Fibroblast of the aortic adventitia (primary cell): ENCODE results near the gene IGSF22. TPM values are rescaled to one million over a fixed set of nuclear protein-coding genes. Genes with fewer than 3 reads are reported as not detected.

ENCODE experiments used
- DNase-seq: peaks from one replicate; pipeline ENCODE4 v3.0.0-alpha.2; 2010; ENCODE audit warnings: low read depth
- H3K4me3 ChIP-seq: 2 replicates; pipeline ENCODE4 v1.5.1; 2011; ENCODE audit warnings: low read depth, mild to moderate bottlenecking, control low read depth, low read length, moderate library complexity
- total RNA-seq: library from RNA; depleted of rRNA; stranded (reverse); fragments of >200 nt; gene quantifications from 2 replicates; pipeline ENCODE4 v1.2.3, GENCODE V29; 2012; ENCODE audit warnings: low replicate concordance
- TF ChIP-seq, protein P1 (sequence below): IDR thresholded peaks from 2 replicates; pipeline ENCODE4 v1.5.1; 2011; ENCODE audit warnings: mild to moderate bottlenecking, low read length, control low read depth, inconsistent platforms; ENCODE audit not compliant: insufficient read depth

Gene IGSF22
- total RNA-seq, 1 donor: not detected

DNA sequence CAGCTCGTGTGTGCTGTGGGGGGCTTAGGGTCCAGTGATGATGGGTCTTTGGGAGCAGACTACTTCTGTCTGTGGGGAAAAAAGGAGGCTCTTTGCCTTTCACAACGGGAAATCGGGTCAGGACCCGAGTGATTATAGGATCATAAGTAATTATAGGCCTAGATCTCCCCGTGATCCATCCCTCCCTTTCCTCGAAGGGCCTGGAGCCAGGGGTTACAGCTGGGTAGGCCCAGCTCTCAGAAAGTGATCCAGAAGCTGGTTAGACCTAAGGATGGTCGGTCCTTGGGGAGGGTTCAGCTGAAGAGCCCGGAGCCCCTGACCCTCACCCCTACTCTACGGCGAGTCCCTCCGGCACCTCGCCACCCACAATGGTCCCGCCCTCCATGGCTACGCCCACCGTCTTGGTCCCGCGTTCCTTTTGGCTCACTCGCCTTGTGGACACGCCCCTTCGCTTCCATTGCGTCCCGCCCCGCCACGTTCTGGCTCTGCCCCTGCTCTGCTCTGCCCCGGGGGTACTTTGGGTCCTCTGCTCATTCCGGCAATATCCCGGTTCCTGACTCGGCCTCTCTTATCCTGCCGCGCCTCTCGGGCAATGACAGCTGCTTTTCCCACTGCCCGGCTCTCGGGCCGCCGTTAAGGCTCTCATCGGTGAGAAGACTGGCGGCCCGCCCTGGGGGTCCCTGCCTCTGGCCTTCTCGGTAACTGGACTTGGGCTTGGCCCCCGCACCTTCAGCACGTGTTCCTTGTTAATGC lies 5.0 kb downstream of the IGSF22 start:
- TF ChIP-seq, protein P1, sequence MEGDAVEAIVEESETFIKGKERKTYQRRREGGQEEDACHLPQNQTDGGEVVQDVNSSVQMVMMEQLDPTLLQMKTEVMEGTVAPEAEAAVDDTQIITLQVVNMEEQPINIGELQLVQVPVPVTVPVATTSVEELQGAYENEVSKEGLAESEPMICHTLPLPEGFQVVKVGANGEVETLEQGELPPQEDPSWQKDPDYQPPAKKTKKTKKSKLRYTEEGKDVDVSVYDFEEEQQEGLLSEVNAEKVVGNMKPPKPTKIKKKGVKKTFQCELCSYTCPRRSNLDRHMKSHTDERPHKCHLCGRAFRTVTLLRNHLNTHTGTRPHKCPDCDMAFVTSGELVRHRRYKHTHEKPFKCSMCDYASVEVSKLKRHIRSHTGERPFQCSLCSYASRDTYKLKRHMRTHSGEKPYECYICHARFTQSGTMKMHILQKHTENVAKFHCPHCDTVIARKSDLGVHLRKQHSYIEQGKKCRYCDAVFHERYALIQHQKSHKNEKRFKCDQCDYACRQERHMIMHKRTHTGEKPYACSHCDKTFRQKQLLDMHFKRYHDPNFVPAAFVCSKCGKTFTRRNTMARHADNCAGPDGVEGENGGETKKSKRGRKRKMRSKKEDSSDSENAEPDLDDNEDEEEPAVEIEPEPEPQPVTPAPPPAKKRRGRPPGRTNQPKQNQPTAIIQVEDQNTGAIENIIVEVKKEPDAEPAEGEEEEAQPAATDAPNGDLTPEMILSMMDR: no peak
- peak overlapping the region; percentile 64 for H3K4me3 ChIP-seq
- peak; percentile 43 for DNase-seq

GRCh38 chr11:18720091-18720807 lies 5.7 kb downstream of the IGSF22 start:
- no peak overlapping the region for H3K4me3 ChIP-seq
- TF ChIP-seq, protein P1: no peak
- DNase-seq: peak; percentile 62

DNA sequence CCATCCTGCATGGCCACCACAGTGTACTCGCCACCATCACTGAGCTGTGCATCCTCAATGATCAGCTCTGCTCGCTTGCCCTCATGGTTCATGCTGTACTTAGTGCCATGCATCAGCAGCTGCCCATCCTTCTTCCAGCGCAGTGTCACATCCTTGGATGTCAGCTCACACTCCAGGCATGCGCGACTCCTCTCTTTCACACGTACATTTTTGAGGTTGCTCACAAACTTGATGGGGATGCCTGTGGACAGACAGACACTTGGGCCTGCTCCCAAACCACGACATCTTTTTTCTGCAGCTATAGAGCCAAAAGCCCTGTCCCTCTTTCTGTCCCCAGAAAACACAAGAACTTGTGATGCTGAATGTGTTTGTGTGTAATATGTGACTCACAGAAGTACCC lies 10.5 kb downstream of the IGSF22 start:
- no peak for DNase-seq
- TF ChIP-seq, protein P1: no peak
- H3K4me3 ChIP-seq: no peak overlapping the region

DNA sequence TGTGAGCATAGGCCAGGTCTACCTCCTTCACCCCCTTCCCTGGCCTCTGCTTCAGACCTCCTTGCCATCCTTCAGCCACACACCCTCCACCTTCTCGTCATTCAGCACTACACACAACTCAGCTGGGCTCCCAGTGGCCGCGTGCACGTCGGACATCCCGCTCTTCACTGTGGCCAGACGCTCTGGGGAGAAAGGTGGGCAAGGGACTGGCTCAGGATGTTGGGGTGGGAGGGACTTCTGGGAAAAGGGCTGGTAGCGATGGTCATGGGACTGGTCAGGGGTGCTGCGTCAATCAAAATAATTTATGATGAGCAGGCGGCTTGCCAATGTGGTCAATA lies 11.6 kb downstream of the IGSF22 start:
- TF ChIP-seq, protein P1: no peak

GRCh38 chr11:18713646-18714442 lies 12.1 kb downstream of the IGSF22 start:
- no peak overlapping the region for H3K4me3 ChIP-seq
- TF ChIP-seq, protein P1: no peak
- no peak for DNase-seq

More for the DNA sequence above, 11.6 kb downstream of the IGSF22 start:
- H3K4me3 ChIP-seq: no peak overlapping the region
- no peak for DNase-seq

GRCh38 chr11:18710545-18710944 lies 15.4 kb downstream of the IGSF22 start:
- no peak overlapping the region for H3K4me3 ChIP-seq
- TF ChIP-seq, protein P1: no peak
- no peak for DNase-seq
